Measurements from ENCODE around the gene PARD3B.

Gene PARD3B

DNA sequence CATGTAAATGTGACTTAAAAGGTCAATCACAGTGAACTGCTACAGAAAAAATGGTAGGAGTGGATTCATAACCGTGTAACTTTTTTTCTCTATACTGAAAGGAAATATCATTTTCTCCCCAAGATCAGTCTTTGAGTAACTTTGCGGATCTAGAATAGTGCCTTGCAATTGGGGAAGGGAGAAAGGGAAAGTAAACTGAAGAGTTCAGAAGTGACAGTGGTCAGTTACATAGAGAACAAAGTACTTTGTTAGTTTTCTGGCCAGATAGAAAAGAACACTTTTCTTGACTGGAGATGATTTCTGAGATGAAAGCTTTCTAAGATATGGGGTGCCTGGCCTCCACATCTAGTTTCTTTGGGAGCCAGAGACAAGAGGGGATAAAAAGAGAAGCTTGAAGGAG lies 26.6 kb downstream of the PARD3B start:
- Histone ChIP-seq H3K4me1 (ENCODE audit: insufficient read depth, poor library complexity, severe bottlenecking) (no peaks in the 10 kb centered on the region), H3K9me3 (ENCODE audit: severe bottlenecking) (no peaks in the 10 kb centered on the region), H3K27me3 (ENCODE audit: insufficient read depth, poor library complexity, severe bottlenecking) (no peaks in the 10 kb centered on the region), H3K4me3 (ENCODE audit: severe bottlenecking) (no peak overlapping the region), H3K27ac (ENCODE audit: poor library complexity, severe bottlenecking) (no peak overlapping the region), H3K36me3 (ENCODE audit: low read depth) (no peaks in the 10 kb centered on the region)
- ATAC-seq (ENCODE audit: low read depth) (no peak), DNase-seq (ENCODE audit: low spot score) (no peak)
- TF ChIP-seq, protein P1, sequence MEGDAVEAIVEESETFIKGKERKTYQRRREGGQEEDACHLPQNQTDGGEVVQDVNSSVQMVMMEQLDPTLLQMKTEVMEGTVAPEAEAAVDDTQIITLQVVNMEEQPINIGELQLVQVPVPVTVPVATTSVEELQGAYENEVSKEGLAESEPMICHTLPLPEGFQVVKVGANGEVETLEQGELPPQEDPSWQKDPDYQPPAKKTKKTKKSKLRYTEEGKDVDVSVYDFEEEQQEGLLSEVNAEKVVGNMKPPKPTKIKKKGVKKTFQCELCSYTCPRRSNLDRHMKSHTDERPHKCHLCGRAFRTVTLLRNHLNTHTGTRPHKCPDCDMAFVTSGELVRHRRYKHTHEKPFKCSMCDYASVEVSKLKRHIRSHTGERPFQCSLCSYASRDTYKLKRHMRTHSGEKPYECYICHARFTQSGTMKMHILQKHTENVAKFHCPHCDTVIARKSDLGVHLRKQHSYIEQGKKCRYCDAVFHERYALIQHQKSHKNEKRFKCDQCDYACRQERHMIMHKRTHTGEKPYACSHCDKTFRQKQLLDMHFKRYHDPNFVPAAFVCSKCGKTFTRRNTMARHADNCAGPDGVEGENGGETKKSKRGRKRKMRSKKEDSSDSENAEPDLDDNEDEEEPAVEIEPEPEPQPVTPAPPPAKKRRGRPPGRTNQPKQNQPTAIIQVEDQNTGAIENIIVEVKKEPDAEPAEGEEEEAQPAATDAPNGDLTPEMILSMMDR (IDR thresholded peaks at IDR 0.05; ENCODE audit: poor library complexity, severe bottlenecking) = no peak

- H3K4me3 ChIP-seq (ENCODE audit: severe bottlenecking) = no peak overlapping the region
- no peaks in the 10 kb centered on the region for H3K36me3 ChIP-seq (ENCODE audit: low read depth)
- H3K9me3 ChIP-seq (ENCODE audit: severe bottlenecking) = no peaks in the 10 kb centered on the region
- H3K4me1 ChIP-seq (ENCODE audit: insufficient read depth, poor library complexity, severe bottlenecking) = no peaks in the 10 kb centered on the region
- DNase-seq (ENCODE audit: low spot score) = no peak
- ATAC-seq (ENCODE audit: low read depth) = no peak
- TF ChIP-seq, protein P1 (IDR thresholded peaks at IDR 0.05; ENCODE audit: poor library complexity, severe bottlenecking) = no peak
- H3K27ac ChIP-seq (ENCODE audit: poor library complexity, severe bottlenecking) = no peak overlapping the region
- no peaks in the 10 kb centered on the region for H3K27me3 ChIP-seq (ENCODE audit: insufficient read depth, poor library complexity, severe bottlenecking)
Measured at GRCh38 chr2:204573221-204573620, 27.9 kb downstream of the PARD3B start.

DNA sequence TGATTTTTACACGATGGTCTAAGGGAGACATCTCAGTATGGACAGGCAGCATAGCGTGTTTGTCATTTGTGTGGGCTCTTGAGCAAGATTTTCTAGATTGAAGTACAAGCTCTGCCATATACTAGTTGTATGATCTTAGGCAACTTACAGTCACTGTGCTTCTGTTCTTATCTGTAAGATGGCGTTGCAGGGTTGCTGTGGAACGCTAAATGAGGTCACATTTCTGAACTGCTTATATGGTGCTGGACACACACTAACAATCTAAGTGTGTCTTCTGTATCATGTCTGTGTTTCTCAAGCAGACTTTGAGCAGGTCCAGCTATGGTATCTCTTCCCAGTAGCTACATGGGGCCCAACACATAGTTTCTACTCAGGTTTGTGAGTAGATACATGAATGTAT lies 29.2 kb downstream of the PARD3B start:
- no peaks in the 10 kb centered on the region for H3K4me1 ChIP-seq (ENCODE audit: insufficient read depth, poor library complexity, severe bottlenecking)
- no peaks in the 10 kb centered on the region for H3K9me3 ChIP-seq (ENCODE audit: severe bottlenecking)
- ATAC-seq (ENCODE audit: low read depth) (no peak), DNase-seq (ENCODE audit: low spot score) (no peak)
- H3K27me3 ChIP-seq (ENCODE audit: insufficient read depth, poor library complexity, severe bottlenecking) = no peaks in the 10 kb centered on the region
- H3K27ac ChIP-seq (ENCODE audit: poor library complexity, severe bottlenecking) = no peak overlapping the region
- TF ChIP-seq, protein P1 (IDR thresholded peaks at IDR 0.05; ENCODE audit: poor library complexity, severe bottlenecking) = no peak
- H3K4me3 ChIP-seq (ENCODE audit: severe bottlenecking) = no peak overlapping the region
- no peaks in the 10 kb centered on the region for H3K36me3 ChIP-seq (ENCODE audit: low read depth)

DNA sequence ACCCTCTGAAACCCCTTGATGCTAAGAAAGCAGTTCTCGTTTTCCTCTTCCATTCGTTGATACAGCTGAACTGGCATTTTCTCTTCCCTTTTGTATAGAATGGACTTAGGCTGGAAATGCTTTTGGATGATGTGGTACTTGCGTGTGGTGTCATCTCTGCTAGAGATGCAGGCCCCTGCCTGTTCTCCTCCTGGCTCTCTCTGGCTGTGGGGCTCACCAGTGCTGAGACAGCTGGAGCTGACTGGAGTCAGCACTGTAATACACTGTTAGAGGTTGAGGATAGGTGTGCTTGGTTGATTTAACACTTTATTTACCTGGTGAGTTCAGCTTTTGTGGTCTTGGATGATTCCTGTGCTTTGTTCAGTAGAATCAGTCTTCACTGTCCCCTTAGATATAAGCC lies 30.2 kb downstream of the PARD3B start:
- H3K36me3 ChIP-seq (ENCODE audit: low read depth) = no peaks in the 10 kb centered on the region
- TF ChIP-seq, protein P1 (IDR thresholded peaks at IDR 0.05; ENCODE audit: poor library complexity, severe bottlenecking) = no peak
- H3K4me3 ChIP-seq (ENCODE audit: severe bottlenecking) = no peak overlapping the region
- DNase-seq (ENCODE audit: low spot score) = no peak
- no peaks in the 10 kb centered on the region for H3K4me1 ChIP-seq (ENCODE audit: insufficient read depth, poor library complexity, severe bottlenecking)
- H3K27ac ChIP-seq (ENCODE audit: poor library complexity, severe bottlenecking) = no peak overlapping the region
- H3K9me3 ChIP-seq (ENCODE audit: severe bottlenecking) = no peaks in the 10 kb centered on the region
- no peaks in the 10 kb centered on the region for H3K27me3 ChIP-seq (ENCODE audit: insufficient read depth, poor library complexity, severe bottlenecking)
- ATAC-seq (ENCODE audit: low read depth) = no peak

GRCh38 chr2:204576362-204576979 lies 31.2 kb downstream of the PARD3B start:
- DNase-seq (ENCODE audit: low spot score) = no peak
- Histone ChIP-seq H3K27ac (ENCODE audit: poor library complexity, severe bottlenecking) (no peak overlapping the region), H3K4me3 (ENCODE audit: severe bottlenecking) (no peak overlapping the region), H3K9me3 (ENCODE audit: severe bottlenecking) (no peaks in the 10 kb centered on the region), H3K36me3 (ENCODE audit: low read depth) (no peaks in the 10 kb centered on the region), H3K27me3 (ENCODE audit: insufficient read depth, poor library complexity, severe bottlenecking) (no peaks in the 10 kb centered on the region), H3K4me1 (ENCODE audit: insufficient read depth, poor library complexity, severe bottlenecking) (no peaks in the 10 kb centered on the region)
- TF ChIP-seq, protein P1 (IDR thresholded peaks at IDR 0.05; ENCODE audit: poor library complexity, severe bottlenecking) = no peak
- no peak for ATAC-seq (ENCODE audit: low read depth)
